AG09319 (cell line): Measurements from ENCODE around the gene NDUFS7.
"Not testable (repeated sequence)": the region's sequence is repeated elsewhere in the genome, so short reads cannot be mapped to it uniquely, and the experiment has no call there.

Source experiments
- DNase-seq: peaks from one replicate; pipeline ENCODE4 v3.0.0-alpha.2; 2010; ENCODE audit warnings: low read depth; ENCODE audit errors: extremely low read depth
- CTCF ChIP-seq: IDR thresholded peaks from 2 replicates; pipeline ENCODE4 v1.5.1; 2011; ENCODE audit warnings: low read depth, mild to moderate bottlenecking, inconsistent platforms, low read length, moderate library complexity

Gene NDUFS7

GRCh38 chr19:1418496-1418775 lies 34.7 kb downstream of the NDUFS7 start:
- no peak for DNase-seq
- no peak for TF ChIP-seq CTCF

DNA sequence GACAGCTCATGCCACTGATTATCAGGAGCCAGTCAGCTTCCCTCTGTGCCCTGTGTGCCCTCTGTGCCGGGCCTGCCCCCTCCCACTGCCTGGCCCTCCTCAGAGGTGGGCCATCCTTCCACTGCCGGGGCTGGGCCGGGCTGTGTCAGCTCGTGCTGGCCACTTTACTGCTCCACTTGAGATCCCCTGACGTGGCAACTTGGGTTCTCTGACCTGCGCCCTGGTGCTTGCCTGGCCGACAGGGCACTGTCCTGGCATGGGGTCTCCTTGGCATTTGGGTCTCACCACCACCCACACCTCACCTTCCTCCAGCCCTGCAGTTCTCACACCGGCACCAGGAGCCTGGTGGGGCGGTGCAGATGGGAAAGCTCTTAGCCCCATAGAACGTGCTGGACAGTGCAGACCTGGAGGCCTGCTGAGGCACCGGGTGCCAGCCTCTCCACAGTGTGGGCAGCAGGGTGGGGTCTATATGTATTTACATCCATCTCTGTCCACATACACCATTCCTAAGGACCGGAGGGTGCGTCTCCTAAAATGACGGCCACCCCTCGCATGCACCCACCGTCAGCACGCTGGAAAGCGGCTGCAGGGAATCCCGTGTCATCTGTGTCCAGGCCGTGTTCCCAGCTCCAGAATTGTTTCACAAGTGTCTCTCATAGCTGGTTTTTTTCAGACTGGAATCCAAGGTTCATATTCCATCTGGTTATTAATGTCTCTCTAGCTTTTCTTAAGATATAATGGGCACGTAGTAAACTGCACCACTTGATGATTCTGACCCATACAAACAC lies 35.4 kb downstream of the NDUFS7 start:
- TF ChIP-seq CTCF = no peak
- no peak for DNase-seq

DNA sequence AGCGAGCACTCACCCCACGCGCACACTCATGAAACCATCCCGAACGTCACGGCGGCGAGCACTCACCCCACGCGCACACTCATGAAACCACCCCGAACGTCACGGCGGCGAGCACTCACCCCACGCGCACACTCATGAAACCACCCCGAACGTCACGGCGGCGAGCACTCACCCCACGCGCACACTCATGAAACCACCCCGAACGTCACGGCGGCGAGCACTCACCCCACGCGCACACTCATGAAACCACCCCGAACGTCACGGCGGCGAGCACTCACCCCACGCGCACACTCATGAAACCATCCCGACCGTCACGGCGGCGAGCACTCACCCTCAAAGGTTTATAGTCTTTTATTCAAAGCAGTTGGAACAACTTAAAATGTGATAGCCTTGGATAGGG lies 36.4 kb downstream of the NDUFS7 start:
- not testable (repeated sequence) for DNase-seq

- no peak for TF ChIP-seq CTCF
- no peak for DNase-seq
Observed at GRCh38 chr19:1420590-1420989, 36.9 kb downstream of the NDUFS7 start.

GRCh38 chr19:1421218-1421957 lies 37.7 kb downstream of the NDUFS7 start:
- DNase-seq = no peak

DNA sequence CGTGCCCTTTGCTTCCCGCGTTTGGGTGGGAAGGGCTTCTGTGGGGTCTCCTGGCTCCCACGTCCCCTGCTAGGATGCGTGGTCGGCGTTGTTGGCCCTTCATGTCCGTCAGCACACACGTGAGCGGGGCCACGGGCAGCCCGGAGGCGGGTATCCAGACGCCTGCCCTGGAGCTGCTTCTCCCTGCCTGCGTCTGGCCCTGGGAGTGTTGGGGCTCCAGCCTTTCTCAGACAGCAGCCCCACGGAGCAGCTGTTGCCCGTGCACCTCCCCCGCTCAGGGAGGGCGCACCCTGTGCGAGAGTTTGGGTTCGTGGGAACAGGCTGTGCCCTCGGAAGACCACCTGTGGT lies 38.2 kb downstream of the NDUFS7 start:
- no peak for TF ChIP-seq CTCF
- no peak for DNase-seq

More at GRCh38 chr19:1421218-1421957, 37.7 kb downstream of the NDUFS7 start:
- no peak for TF ChIP-seq CTCF

DNA sequence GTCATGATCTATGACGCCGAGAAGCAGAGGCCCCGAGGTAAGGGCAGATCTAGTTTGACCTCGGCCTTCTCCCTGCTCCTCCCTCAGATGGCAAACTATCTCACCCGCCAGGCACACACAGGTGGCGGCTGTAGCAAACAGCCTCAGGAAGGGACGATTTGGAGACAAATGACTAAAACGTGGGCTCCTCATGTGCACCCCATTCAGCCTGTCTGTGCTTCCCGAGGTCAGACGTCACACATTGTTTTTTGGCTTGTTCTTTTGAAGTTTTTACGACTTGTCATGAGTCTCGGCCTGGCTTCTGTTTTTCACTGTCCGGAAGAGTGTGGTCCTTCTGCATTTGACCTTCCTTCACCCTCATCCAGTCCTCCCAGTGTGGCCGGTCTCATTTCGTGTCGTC lies 38.7 kb downstream of the NDUFS7 start:
- no peak for TF ChIP-seq CTCF

GRCh38 chr19:1422943-1423342 lies 39.2 kb downstream of the NDUFS7 start:
- no peak for DNase-seq
- TF ChIP-seq CTCF = no peak

More for the DNA sequence above, 38.7 kb downstream of the NDUFS7 start:
- DNase-seq = no peak
